Measurements from ENCODE around the gene TRIM14. TPM values are rescaled to one million over a fixed set of nuclear protein-coding genes. Genes with fewer than 3 reads are reported as not detected.
"Not testable (repeated sequence)": the region's sequence is repeated elsewhere in the genome, so short reads cannot be mapped to it uniquely, and the experiment has no call there.

The TRIM14 gene
- polyA plus RNA-seq, 3 donors from 2014 or later = 34.8 to 95.0 (median 35.9) TPM

- H3K27me3 Mint-ChIP-seq (ENCODE audit: low read depth in 3 of 3) = peaks cover 0 to 9% (median 8%) of the 10 kb centered on the region in 3 donors
- no peak overlapping the region for H3K27ac Mint-ChIP-seq
- no peak overlapping the region for H3K4me3 Mint-ChIP-seq
Observed at GRCh38 chr9:98037357-98037756, 81.7 kb downstream of the TRIM14 start.

GRCh38 chr9:98034593-98035546, 84.2 kb downstream of the TRIM14 start:
- H3K36me3 Mint-ChIP-seq = no peaks in the 10 kb centered on the region
- peaks cover 2 to 8% (median 5%) of the 10 kb centered on the region in 3 donors for H3K27me3 Mint-ChIP-seq (ENCODE audit: low read depth in 3 of 3)
- DNase-seq = peak; percentile 79 to 83 (median 81)
- H3K27ac Mint-ChIP-seq = peak overlapping the region in 2 of 6 donors; percentile 24 to 27
- no peaks in the 10 kb centered on the region for H3K9me3 Mint-ChIP-seq
- H3K4me1 Mint-ChIP-seq = peaks cover 7 to 8% of the 10 kb centered on the region in 2 donors
- H3K4me3 Mint-ChIP-seq = peak overlapping the region in 2 of 5 donors; percentile 27 to 33

More at GRCh38 chr9:98037357-98037756, 81.7 kb downstream of the TRIM14 start:
- H3K4me1 Mint-ChIP-seq = peaks cover 7 to 8% of the 10 kb centered on the region in 2 donors
- DNase-seq = no peak
- H3K36me3 Mint-ChIP-seq = no peaks in the 10 kb centered on the region
- no peaks in the 10 kb centered on the region for H3K9me3 Mint-ChIP-seq

- H3K36me3 Mint-ChIP-seq = peaks cover 0 to 3% (median 0%) of the 10 kb centered on the region in 3 donors
- peaks cover 7 to 8% of the 10 kb centered on the region in 2 donors for H3K4me1 Mint-ChIP-seq
- H3K9me3 Mint-ChIP-seq = no peaks in the 10 kb centered on the region
- no peak overlapping the region for H3K4me3 Mint-ChIP-seq
- H3K27me3 Mint-ChIP-seq (ENCODE audit: low read depth in 3 of 3) = peaks cover 2 to 8% (median 3%) of the 10 kb centered on the region in 3 donors
- no peak for DNase-seq
- no peak overlapping the region for H3K27ac Mint-ChIP-seq
Observed at GRCh38 chr9:98031935-98032334, 87.1 kb downstream of the TRIM14 start.

- Mint-ChIP-seq H3K4me1 (peaks cover 7 to 8% of the 10 kb centered on the region in 2 donors), H3K4me3 (no peak overlapping the region), H3K27me3 (ENCODE audit: low read depth in 3 of 3) (peaks cover 2 to 8% (median 3%) of the 10 kb centered on the region in 3 donors), H3K27ac (no peak overlapping the region), H3K36me3 (peaks cover 0 to 4% (median 3%) of the 10 kb centered on the region in 3 donors), H3K9me3 (no peaks in the 10 kb centered on the region)
- no peak for DNase-seq
Observed at GRCh38 chr9:98031169-98031568, 87.9 kb downstream of the TRIM14 start.

GRCh38 chr9:98024702-98025101, 94.3 kb downstream of the TRIM14 start:
- Mint-ChIP-seq H3K27me3 (ENCODE audit: low read depth in 3 of 3) (peaks cover 0 to 2% (median 0%) of the 10 kb centered on the region in 3 donors), H3K9me3 (no peaks in the 10 kb centered on the region), H3K4me1 (no peaks in the 10 kb centered on the region), H3K27ac (peak overlapping the region in 1 of 6 donors; percentile 1), H3K4me3 (no peak overlapping the region), H3K36me3 (peaks cover 7 to 10% (median 7%) of the 10 kb centered on the region in 3 donors)
- DNase-seq = no peak

GRCh38 chr9:98022447-98022846, 96.6 kb downstream of the TRIM14 start:
- H3K27me3 Mint-ChIP-seq (ENCODE audit: low read depth in 3 of 3) = peaks cover 0 to 2% (median 0%) of the 10 kb centered on the region in 3 donors
- no peak overlapping the region for H3K4me3 Mint-ChIP-seq
- DNase-seq = no peak
- peaks cover 4 to 23% (median 7%) of the 10 kb centered on the region in 3 donors for H3K36me3 Mint-ChIP-seq
- no peak overlapping the region for H3K27ac Mint-ChIP-seq
- no peaks in the 10 kb centered on the region for H3K4me1 Mint-ChIP-seq
- H3K9me3 Mint-ChIP-seq = no peaks in the 10 kb centered on the region

- no peak overlapping the region for H3K4me3 Mint-ChIP-seq
- peaks cover 0 to 2% (median 0%) of the 10 kb centered on the region in 3 donors for H3K27me3 Mint-ChIP-seq (ENCODE audit: low read depth in 3 of 3)
- peak overlapping the region in 4 of 6 donors; percentile 27 to 82 (median 54) for H3K27ac Mint-ChIP-seq
- peaks cover 4 to 29% (median 8%) of the 10 kb centered on the region in 3 donors for H3K36me3 Mint-ChIP-seq
- H3K4me1 Mint-ChIP-seq = no peaks in the 10 kb centered on the region
- no peak for DNase-seq
- H3K9me3 Mint-ChIP-seq = no peaks in the 10 kb centered on the region
Observed at GRCh38 chr9:98021306-98022040, 97.5 kb downstream of the TRIM14 start.

GRCh38 chr9:98020476-98021145, 98.4 kb downstream of the TRIM14 start:
- DNase-seq = no peak
- Mint-ChIP-seq H3K27me3 (ENCODE audit: low read depth in 3 of 3) (no peaks in the 10 kb centered on the region), H3K9me3 (no peaks in the 10 kb centered on the region), H3K4me1 (no peaks in the 10 kb centered on the region), H3K4me3 (no peak overlapping the region), H3K36me3 (peaks cover 3 to 32% (median 13%) of the 10 kb centered on the region in 3 donors), H3K27ac (peak overlapping the region in 2 of 6 donors; percentile 40 to 60)

GRCh38 chr9:98019869-98020268, 99.2 kb downstream of the TRIM14 start:
- H3K27ac Mint-ChIP-seq; H3K9me3 Mint-ChIP-seq; DNase-seq; H3K4me1 Mint-ChIP-seq; H3K27me3 Mint-ChIP-seq (ENCODE audit: low read depth in 3 of 3); H3K4me3 Mint-ChIP-seq: not testable (repeated sequence)
- peaks cover 3 to 38% (median 16%) of the 10 kb centered on the region in 3 donors for H3K36me3 Mint-ChIP-seq

Other genes with a start within 250 kb of the TRIM14 start
- 10 to 100 TPM in 1 of 3 donors, 1 to 10 TPM in 2; 5.9 to 11.4 (median 7.9) TPM for gene TRMO, start 196.7 kb downstream of the TRIM14 start, polyA plus RNA-seq
- 1 to 10 TPM in 1 of 3 donors, under 1 TPM in 2; 0.77 to 1.8 (median 0.97) TPM for gene HEMGN, start 181.1 kb downstream of the TRIM14 start, polyA plus RNA-seq
- gene ANP32B, start 135.9 kb downstream of the TRIM14 start, polyA plus RNA-seq = 10 to 100 TPM; 33.9 to 53.7 (median 39.1) TPM
- 10 to 100 TPM; 21.5 to 41.8 (median 34.1) TPM for gene NANS, start 62.5 kb downstream of the TRIM14 start, polyA plus RNA-seq
- gene CORO2A, start 73.4 kb upstream of the TRIM14 start, polyA plus RNA-seq = 1 to 10 TPM; 1.6 to 2.5 (median 2.1) TPM
- gene TBC1D2, start 136.4 kb upstream of the TRIM14 start, polyA plus RNA-seq = 1 to 10 TPM; 1.4 to 5.6 (median 1.8) TPM

Measured in immature natural killer cell (primary cell).